G401 (cell line): Measurements from ENCODE around the gene MYH6. TPM values are rescaled to one million over a fixed set of nuclear protein-coding genes. Genes with fewer than 3 reads are reported as not detected.
"Not testable (repeated sequence)": the region's sequence is repeated elsewhere in the genome, so short reads cannot be mapped to it uniquely, and the experiment has no call there.

Experiments used
- DNase-seq: peaks from one replicate; pipeline ENCODE4 v3.0.0-alpha.2; 2015; ENCODE audit warnings: low spot score
- in situ Hi-C: cut with HindIII; loops from 2 replicates; pipeline ENCODE4 v1.10.0; 2016; ENCODE audit warnings: low sequenced_read_pairs, mixed read lengths
- total RNA-seq: library from RNA; depleted of rRNA; stranded (reverse); fragments of >200 nt; shearing (Covaris generic); gene quantifications from 2 replicates; pipeline ENCODE4 v1.2.3, GENCODE V29; 2014; rRNA removed

MYH6 gene
- not detected in 2 replicates for total RNA-seq

DNA sequence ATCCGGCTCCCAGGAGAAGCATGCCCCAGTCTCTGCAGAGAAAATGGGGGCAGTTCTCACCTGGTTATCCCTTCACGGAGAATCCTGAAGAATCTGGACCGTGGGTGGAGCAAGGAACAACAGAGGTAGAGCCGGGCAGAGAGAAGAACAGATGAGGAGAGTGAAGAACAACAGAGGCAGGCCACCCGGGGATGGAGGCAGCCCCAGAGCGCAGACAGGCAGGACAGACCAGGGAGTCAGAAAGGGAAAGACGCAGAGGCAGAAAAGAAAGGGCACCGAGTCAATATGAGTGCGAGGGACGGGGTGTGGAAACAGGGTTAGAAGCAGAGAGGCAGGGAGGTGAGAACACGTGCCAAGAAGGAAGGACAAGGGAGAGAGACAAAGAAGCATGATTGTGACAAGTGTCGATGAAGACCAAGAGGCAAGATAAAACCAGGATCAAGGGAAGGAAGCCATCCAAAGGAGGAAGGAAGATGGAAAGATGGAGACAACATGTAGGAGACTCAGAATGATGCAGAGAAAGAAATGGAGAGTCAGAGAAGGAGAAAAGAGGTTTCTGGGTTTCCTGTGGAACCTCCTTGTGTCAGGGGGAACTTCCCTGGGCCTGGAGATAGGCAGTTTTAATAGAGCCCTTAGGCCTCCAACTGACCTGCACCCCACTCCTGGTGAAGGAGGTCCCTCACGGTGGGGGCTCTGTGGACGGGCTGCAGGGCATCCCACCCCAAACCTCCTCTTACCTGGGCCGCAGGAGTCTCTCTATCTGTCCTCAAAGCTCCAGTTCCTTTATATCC is at the start of gene MYH6:
TSS of gene MYH6 (minus strand) at position 758 of the 791 bp plus-strand sequence. CDS start 1,050 bp downstream, outside the sequence.
- in situ Hi-C loops = no loop called here
- no peak for DNase-seq

DNA sequence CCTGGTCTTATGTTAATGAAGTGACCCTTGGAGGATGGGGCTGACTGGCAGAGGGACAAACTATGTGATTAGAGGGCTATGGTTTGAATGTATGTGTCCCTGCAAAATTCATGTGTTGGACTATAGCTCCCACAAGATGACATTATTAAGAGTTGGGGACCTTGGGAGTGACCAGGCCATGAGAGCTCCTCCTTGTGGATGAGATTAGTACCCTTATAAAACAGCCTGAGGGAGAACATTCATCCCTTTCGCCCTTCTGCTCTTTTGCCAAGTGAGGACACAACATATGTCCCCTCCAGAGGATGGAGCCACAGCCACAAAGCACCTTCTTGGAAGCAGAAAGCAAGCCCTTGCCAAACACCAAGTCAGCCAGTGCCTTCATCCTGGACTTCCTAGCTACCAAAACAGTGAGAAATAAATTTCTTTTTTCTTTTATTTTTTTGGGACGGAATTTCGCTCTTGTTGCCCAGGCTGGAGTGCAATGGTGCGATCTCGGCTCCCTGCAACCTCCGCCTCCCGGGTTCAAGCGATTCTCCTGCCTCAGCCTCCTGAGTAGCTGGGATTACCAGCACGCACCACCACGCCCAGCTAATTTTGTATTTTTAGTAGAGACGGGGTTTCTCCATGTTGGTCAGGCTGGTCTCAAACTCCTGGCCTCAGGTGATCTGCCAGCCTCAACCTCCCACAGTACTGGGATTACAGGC is 49.0 kb upstream of the MYH6 start:
- DNase-seq, in situ Hi-C loops: not testable (repeated sequence)

DNA sequence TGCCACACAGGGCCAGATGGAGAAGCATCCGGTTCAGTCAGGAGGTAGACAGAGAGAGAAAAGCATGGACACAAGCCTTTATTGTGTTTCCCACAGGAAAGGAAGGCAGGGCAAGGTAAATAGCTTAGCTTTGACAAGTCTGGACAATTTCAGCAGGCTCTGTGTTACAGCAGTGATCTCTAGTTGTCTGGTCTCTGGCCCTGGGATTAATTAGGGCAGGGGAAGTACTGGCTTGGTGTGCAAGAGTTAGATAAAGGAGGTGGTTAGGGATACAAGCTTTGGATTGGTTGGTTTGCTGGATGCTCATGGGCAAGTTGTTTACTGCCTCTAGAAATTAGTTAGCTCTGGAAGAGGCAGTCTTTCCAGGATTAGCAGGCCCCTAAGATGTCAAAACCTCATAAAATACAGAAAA is 46.4 kb upstream of the MYH6 start:
- DNase-seq = no peak
- in situ Hi-C loops = no loop called here

DNA sequence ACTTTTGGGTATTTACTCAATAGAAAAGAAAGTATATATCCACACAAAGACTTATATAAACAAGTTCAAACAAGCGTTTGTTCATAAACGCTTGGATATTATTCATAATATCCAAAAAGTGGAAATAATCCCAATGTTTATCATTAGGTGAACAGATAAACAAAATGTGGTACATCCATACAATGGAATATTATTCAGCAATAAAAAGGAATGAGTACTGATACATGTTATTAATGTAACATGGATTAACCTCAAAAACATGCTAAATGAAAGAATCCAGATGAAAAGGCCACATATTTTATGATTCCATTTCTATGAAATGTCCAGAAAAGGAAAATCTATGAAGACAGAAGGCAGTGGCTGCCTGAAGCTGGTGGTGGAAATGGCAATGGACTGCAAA is 44.2 kb upstream of the MYH6 start:
- in situ Hi-C loops = no loop called here
- DNase-seq = no peak

DNA sequence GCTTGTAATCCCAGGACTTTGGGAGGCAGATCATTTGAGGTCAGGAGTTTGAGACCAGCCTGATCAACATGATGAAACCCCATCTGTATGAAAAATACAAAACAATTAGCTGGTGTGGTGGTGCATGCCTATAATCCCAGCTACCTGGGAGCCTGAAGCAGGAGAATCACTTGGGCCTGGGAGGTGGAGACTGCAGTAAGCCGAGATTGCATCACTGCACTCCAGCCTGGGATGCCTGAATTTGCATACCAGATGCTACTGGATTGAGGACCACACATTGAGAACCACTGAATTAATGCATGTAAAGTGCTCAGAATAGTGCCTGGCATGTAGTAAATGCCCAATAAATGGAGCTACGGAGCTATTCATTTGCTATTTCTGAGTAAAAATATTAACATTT is 42.3 kb upstream of the MYH6 start:
- DNase-seq = no peak
- in situ Hi-C loops = no loop called here

DNA sequence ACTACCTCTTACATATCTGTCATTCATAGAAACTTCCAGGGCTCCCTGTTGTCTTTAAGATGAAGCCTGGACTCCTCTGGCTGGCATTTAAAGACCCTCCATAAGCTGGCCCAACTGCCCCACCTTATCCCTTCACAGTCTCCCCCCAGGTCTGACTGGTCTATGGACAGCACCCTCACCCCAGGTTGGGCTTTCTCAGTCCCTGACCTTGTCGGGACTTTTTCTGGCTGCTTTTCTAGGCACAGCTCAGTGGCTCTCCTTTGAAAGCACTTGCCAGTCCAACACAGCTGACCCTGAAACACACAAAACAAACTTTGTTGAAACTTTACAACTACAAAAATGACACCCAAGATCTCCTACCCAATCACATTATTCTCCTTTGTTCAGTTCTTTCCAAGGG is 41.2 kb upstream of the MYH6 start:
- in situ Hi-C loops = no loop called here
- no peak for DNase-seq

DNA sequence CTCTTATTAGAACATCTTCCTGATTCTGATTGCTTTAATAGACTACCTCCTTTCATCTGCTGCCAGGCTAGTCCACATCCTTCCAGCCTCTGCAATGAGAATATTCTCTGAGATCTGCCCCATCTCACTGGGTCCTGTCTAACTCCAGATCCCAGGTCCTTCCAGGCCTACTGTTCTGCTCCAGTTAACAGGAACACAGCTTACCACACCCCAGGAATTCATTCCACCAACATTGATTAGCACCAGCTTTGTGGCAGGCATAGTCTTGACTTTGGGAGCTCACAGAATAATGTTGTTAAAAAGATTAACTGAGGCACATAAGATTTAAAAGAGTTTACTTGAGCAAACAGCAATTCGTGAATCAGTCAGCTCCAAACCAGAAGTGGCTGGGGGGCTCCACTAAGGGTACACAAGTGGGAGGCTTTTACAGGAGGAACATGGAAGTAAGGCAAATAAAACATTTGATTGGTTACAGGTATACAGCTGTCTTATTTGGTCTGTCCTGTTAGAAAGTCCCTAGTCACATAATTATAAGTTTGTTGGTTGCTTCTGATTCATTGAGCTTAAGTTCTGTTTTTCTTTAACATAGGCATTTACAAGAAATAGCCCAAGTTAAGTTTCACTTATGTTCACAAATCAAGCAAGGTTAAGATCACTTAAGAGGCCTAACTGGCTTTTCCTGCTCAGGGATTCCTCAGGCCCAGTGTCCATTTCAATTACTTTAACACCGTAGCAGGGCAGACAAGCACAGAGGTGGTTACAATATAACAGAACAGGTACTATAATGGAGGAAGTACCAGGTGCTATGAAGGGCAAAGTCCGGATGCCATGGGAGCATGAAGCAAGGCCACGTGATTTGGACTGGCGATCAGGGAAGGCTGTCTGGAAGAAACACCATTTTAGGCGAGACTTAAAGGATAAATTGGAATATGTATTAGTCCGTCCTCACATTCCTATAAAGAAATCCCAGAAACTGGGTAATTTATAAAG is 39.6 kb upstream of the MYH6 start:
- in situ Hi-C loops = no loop called here
- DNase-seq = no peak

DNA sequence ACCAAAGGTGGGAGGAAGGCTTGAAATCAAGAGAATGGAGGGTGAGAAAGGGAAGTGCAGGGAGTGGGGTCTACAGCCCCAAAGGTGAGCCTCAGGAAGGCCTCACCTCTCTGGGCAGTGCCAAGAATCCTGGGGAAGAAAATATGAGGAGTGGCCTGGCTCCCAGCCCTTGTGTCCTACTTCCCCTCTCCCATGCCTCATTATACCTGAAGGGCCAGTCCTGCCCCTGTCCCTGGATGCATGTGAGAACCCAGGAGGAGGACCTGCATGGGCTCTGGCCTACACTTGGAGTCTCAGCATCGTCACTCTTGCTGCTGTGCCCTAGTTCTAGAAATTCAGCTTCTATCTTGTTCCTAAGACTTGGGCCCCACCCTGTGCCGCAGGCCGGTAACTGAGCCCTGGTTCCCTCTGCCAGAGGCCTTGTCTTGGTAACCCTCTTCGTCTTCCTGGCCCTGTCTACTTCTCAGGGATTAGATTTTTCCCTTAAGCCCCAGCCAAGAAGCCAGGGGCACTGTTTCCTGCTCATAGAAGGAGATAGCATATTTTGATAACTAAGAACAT is 38.3 kb upstream of the MYH6 start:
- no peak for DNase-seq
- in situ Hi-C loops = no loop called here

DNA sequence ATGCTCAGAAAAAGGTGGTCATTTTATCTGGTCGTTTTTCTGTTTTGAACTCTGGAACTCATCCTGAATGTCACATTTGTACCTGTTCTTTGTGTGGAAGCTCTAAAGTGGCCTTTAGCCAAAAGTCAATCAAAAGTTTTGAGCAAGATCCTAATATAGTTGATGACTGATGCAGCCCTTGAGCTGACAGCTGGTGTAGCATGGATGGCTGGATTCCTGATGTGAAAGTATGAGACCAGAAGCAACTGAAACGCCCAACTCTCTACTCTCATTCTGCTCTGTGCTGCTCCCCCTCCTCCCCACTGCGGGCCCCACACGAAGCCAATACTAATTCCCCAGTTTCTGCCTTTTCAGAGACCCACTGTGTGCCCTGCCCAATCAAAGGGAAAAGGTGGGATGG is 37.7 kb upstream of the MYH6 start:
- in situ Hi-C loops = no loop called here

DNA sequence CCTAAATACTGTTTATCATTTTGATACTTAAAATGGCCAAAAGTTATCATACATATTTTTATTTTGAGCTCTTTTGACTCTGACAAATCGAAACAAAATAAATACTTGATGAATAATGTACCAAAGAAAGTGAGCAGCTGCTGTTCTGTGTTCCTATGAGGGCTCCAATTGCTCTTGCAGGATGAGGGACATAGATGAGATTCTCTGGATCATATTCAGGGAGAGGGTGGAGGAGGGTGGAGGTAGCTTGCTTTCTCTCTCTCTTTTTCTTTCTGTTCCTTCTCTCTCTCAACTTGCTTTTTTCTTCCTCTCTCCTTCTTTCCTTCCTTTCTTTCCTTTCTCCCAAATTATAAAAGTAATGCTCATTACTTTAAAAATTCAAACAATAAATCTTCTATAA is 36.2 kb upstream of the MYH6 start:
- DNase-seq = no peak
- in situ Hi-C loops = no loop called here

More for the DNA sequence above, 37.7 kb upstream of the MYH6 start:
- DNase-seq = no peak

DNA sequence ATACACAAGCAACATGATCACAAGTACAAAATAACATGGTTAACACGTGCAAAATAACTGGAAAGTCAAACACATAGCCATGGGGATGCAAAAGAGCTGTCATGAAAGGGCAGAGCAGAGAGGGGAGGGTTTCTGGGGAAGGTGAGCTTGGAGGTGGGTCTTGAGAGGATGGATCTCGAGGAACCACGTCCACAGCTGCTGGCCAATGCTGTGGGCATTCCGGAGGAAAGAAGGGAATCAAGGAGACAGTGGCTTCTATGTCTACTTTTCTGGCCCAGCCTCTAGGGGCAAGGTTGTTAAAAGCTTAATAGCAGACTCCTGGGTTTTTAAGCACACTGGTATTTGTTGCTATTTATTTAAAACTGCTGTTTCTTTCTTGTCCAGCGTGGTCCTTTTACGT is 35.8 kb upstream of the MYH6 start:
- DNase-seq = no peak

DNA sequence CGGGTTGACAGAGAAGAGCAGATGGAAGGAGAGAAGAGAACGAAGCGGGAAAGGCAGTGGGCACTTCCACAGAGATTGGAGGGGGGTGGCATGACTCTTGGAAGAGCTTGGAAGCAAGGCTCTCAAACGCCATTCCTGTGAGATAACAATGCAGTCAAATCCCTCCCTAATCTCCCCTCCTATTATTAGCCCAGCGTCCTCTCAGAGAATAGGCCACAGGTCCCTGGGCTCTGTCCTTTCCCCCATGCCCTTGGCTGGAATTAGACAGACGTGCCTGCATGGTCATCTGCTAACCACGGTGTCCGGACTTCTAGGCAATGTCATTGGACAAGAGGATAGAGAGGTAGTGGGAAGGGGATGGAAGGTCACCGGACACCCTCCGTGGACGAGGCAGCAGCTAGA is 35.3 kb upstream of the MYH6 start:
- DNase-seq = no peak
- in situ Hi-C loops = no loop called here

More for the DNA sequence above, 35.8 kb upstream of the MYH6 start:
- in situ Hi-C loops = no loop called here

DNA sequence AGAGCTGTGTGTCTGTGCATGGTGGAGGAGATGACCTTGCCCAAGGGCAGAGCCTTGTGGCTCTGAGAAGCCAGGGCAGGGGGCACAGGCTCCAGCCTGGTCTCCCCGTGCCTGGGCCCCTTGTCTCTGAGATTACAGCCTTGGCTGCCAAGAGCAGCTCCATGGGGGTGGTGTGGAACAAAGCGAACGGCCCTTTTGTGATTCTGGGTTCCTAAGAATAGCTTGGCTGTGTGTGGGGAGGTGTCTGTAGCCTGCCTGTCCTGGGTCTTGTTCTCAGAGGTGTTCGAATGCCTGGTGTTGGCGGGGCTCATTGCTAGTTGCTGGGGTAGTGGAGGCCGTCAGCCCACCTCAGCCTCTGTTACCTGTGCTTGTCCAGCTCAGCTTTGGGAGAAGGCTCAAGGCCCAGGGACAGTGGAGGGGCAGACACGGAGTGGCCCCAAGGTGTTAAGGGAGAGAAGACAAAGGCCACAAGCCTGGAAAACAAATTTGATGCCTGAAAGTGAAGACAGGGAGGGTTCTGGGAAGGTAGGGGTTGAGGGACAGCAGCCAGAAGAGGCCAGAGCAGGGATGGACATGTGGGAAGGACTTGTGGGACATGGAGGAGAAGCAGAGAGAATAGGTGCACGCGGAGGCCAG is 34.8 kb upstream of the MYH6 start:
- no peak for DNase-seq
- in situ Hi-C loops = no loop called here

DNA sequence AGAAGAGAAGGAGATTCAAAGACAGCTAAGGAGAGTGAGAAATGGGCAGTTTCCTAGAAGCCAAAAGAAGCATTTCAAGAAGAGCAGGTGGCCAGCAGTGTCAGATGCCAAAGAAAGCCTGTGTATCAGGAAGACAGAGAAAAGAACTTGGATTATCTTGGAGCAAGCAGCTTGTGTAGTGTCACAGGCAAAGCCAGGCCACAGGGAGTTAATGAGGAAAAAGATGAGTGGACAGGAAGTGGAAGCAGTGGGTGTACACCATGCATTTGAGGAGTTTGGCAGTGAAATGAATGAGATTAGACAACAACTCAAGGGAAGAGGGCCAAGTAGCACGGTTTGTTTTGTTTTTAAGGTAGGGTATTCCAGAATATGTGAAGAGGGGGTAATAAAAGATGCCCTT is 33.0 kb upstream of the MYH6 start:
- in situ Hi-C loops = no loop called here
- DNase-seq = no peak

DNA sequence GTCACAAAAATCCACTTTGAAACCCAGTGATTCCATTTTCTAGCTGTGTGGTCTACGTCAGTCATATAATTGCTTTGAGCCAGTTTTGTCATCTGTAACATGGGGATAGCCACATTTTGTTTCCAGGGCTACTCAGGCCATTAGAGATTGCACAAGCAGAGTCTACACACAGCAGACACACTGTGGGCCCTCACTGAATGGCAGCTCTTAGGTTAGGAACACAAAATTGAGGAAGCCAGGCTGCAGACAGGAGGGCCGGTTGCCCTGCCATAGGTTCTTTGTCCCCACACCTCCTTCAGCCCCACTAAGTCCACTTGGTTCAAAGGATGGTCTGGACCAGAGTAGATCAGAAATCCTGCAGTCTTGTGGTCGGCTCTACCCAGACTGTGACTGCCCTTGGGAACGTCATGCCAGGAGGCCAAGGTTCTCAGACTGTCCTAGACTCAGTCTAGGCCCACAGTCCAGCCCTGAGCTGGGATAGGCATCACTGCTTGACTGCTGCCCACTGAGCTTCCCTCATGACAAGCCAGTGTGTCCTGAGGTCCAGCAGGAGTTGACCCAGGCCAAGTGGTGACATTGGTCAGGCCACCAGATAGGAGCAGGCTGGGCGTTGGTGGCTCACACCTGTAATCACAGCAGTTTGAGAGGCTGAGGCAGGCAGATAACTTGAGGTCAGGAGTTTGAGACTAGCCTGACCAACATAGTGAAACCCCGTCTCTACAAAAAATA is 31.2 kb upstream of the MYH6 start:
- in situ Hi-C loops = no loop called here

DNA sequence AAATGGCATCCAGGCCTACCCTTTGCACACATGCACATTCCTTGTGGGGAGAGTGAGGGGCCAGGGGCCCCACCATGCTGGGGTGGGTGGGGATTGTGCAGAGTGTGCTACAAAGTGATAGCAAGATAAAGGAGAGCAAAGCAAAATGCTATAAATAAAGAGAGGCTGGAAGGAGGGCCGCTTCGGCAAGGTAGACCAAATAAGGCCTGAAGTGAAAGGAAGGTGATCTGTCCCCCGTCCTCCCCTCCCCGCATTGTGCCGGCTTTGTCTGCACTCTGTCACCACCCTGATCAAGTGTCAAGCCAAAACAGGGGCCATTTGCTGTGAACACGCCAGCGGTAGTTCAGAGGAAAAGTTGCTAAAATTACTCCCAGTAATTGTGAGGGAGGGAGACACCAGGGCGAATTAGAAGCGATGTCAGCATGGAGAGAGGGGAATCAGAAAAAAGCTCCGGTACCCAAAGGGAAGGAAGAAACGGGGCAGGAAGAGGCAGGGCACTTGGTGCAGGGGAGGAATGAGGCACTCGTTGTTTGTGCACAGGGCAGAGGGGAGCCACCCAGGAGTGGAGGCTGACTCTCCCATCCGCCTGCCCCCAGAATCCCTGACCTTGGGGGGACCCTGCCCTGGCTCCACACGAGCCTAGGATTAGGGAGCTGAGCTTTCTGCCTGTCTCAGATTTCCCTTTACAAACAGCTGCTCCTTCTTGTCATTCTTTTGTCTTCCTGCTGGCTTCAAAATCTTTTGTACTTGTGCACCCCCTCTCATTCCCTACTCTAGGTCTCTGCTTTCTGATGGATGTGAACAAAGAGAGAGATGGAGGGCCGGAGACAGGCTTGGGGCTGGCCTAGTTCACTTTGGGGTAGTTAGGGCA is 30.3 kb upstream of the MYH6 start:
- in situ Hi-C loops = no loop called here
- no peak for DNase-seq

More for the DNA sequence above, 31.2 kb upstream of the MYH6 start:
- DNase-seq = no peak
